MM.1S (cell line): ENCODE results near the gene RASAL1.

Source experiments
- EZH2 ChIP-seq: fragments of 300-600 bp; sonication (generic); optimal IDR thresholded peaks from 2 replicates; pipeline ENCODE3; 2017; ENCODE audit warnings: low read depth, mild to moderate bottlenecking, antibody characterized with exemption, low read length, mixed read lengths
- EZH2phosphoT487 ChIP-seq: fragments of 300-600 bp; sonication (generic); IDR thresholded peaks from 2 replicates; pipeline ENCODE4 v1.6.1; 2018; ENCODE audit warnings: antibody characterized with exemption, low read length
- TF ChIP-seq, protein P1 (sequence below): fragments of 300-600 bp; sonication (generic); IDR thresholded peaks from 2 replicates; pipeline ENCODE4 v1.5.1; 2016; ENCODE audit warnings: antibody characterized with exemption, low read length, mixed read lengths

DNA sequence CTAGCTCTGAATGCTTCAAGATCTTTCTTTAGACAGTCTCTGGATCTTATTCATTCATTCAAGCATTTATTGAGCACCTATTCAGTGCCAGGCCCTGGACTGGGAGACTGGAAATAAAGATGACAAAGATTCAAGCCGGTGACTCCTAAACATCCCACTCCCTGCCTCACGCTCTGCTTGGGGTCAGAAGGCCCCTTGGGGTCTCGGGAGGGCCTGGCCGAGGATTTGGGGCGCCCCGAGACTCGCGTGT is 79.3 kb downstream of the RASAL1 start:
- TF ChIP-seq, protein P1, sequence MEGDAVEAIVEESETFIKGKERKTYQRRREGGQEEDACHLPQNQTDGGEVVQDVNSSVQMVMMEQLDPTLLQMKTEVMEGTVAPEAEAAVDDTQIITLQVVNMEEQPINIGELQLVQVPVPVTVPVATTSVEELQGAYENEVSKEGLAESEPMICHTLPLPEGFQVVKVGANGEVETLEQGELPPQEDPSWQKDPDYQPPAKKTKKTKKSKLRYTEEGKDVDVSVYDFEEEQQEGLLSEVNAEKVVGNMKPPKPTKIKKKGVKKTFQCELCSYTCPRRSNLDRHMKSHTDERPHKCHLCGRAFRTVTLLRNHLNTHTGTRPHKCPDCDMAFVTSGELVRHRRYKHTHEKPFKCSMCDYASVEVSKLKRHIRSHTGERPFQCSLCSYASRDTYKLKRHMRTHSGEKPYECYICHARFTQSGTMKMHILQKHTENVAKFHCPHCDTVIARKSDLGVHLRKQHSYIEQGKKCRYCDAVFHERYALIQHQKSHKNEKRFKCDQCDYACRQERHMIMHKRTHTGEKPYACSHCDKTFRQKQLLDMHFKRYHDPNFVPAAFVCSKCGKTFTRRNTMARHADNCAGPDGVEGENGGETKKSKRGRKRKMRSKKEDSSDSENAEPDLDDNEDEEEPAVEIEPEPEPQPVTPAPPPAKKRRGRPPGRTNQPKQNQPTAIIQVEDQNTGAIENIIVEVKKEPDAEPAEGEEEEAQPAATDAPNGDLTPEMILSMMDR: no peak
- TF ChIP-seq EZH2phosphoT487 (no peak), EZH2 (no peak)
